CD8-positive, alpha-beta memory T cell (primary cell): Measurements from ENCODE around the gene B3GALNT1. TPM values are rescaled to one million over a fixed set of nuclear protein-coding genes. Genes with fewer than 3 reads are reported as not detected.

Experiments used
- CTCF ChIA-PET: fragments of 350-600 bp; sonication (Branson Sonifier 250); formaldehyde crosslinking; loops from one replicate; lab custom pipeline; 2021; ENCODE audit warnings: antibody characterized with exemption; lab: Charles Lee
- POLR2A ChIA-PET: fragments of 350-600 bp; sonication (Branson Sonifier 250); formaldehyde crosslinking; loops from one replicate; lab custom pipeline; 2021; ENCODE audit warnings: antibody characterized with exemption; lab: Charles Lee
- DNase-seq, 5 donors: peaks; one replicate each; pipeline versions ENCODE4 v3.0.0 to v3.0.0-alpha.2; 2020 to 2022; ENCODE audit warnings: mixed read lengths in 1 of 5
- H3K27ac ChIP-seq: one replicate; pipeline ENCODE4 v1.7.0; 2013; ENCODE audit warnings: low read depth, mild to moderate bottlenecking, low read length, moderate library complexity
- H3K27me3 ChIP-seq: 2 replicates; pipeline ENCODE4 v1.7.0; 2013; ENCODE audit warnings: low read length, mild to moderate bottlenecking; ENCODE audit not compliant: insufficient read depth, poor library complexity, severe bottlenecking
- H3K36me3 ChIP-seq: 2 replicates; pipeline ENCODE4 v1.7.0; 2013; ENCODE audit warnings: mild to moderate bottlenecking, low read length, moderate library complexity; ENCODE audit not compliant: insufficient read depth
- H3K4me1 ChIP-seq: 2 replicates; pipeline ENCODE4 v1.7.0; 2013; ENCODE audit warnings: mild to moderate bottlenecking, low read length, moderate library complexity; ENCODE audit not compliant: insufficient read depth
- H3K4me3 ChIP-seq: 2 replicates; pipeline ENCODE4 v1.7.0; 2013; ENCODE audit warnings: mild to moderate bottlenecking, low read length
- H3K9me3 ChIP-seq: 2 replicates; pipeline ENCODE4 v1.7.0; 2013; ENCODE audit warnings: mild to moderate bottlenecking, low read length
- H3K27ac Mint-ChIP-seq, 8 donors: one replicate each; pipeline ENCODE4 v1.8.0; 2020 to 2021; ENCODE audit warnings: mixed read lengths in 8 of 8, mild to moderate bottlenecking in 6 of 8, inconsistent platforms in 3 of 8, moderate library complexity in 3 of 8
- H3K27me3 Mint-ChIP-seq, 2 donors: one replicate each; pipeline ENCODE4 v1.8.0; 2020 to 2021; ENCODE audit warnings: mixed read lengths in 2 of 2, mild to moderate bottlenecking in 1 of 2, moderate library complexity in 1 of 2
- H3K36me3 Mint-ChIP-seq, 3 donors: one replicate each; pipeline ENCODE4 v1.8.0; 2020 to 2021; ENCODE audit warnings: mixed read lengths in 3 of 3, inconsistent platforms in 1 of 3, mild to moderate bottlenecking in 1 of 3
- H3K4me1 Mint-ChIP-seq, 3 donors: one replicate each; pipeline ENCODE4 v1.8.0; 2020 to 2021; ENCODE audit warnings: mixed read lengths in 3 of 3, inconsistent platforms in 1 of 3, mild to moderate bottlenecking in 1 of 3
- H3K4me3 Mint-ChIP-seq, 7 donors: one replicate each; pipeline ENCODE4 v1.8.0; 2020 to 2021; ENCODE audit warnings: mixed read lengths in 7 of 7, mild to moderate bottlenecking in 6 of 7, moderate library complexity in 4 of 7, inconsistent platforms in 2 of 7
- H3K9me3 Mint-ChIP-seq, 5 donors: one replicate each; pipeline ENCODE4 v1.8.0; 2020 to 2022; ENCODE audit warnings: mixed read lengths in 5 of 5, mild to moderate bottlenecking in 3 of 5, moderate library complexity in 2 of 5, inconsistent platforms in 1 of 5
- polyA plus RNA-seq: library from polyadenylated mRNA; unstranded; fragments of 300-500 nt; fragmentation: Illumina TruSeq; gene quantifications from one replicate; pipeline ENCODE4 v1.2.3, GENCODE V29; 2021
- total RNA-seq, 2 experiments: library from RNA; stranded (reverse); gene quantifications; one replicate each; pipeline ENCODE4 v1.2.3, GENCODE V29; 2021

Gene B3GALNT1
- total and polyA plus RNA-seq, 3 experiments from 2014 or later = 1.8 to 2.4 (median 2.0) TPM

- H3K27me3 ChIP-seq = no peaks in the 10 kb centered on the region
- CTCF ChIA-PET = no interaction called here
- Mint-ChIP-seq H3K9me3 (peaks cover 0 to 6% (median under 1%) of the 10 kb centered on the region in 5 donors), H3K27me3 (peaks cover 0 to under 1% of the 10 kb centered on the region in 2 donors), H3K36me3 (peaks cover 0 to 2% (median 0%) of the 10 kb centered on the region in 3 donors), H3K4me1 (no peaks in the 10 kb centered on the region), H3K4me3 (no peak overlapping the region), H3K27ac (no peak overlapping the region)
- H3K36me3 ChIP-seq = no peaks in the 10 kb centered on the region
- H3K4me1 ChIP-seq = no peaks in the 10 kb centered on the region
- H3K27ac ChIP-seq = no peak overlapping the region
- no peaks in the 10 kb centered on the region for H3K9me3 ChIP-seq
- POLR2A ChIA-PET = no interaction called here
- no peak for DNase-seq
- H3K4me3 ChIP-seq = no peak overlapping the region
These were observed 50.1 kb downstream of the B3GALNT1 start for GRCh38 chr3:161054860-161055604.

- Histone ChIP-seq H3K4me3 (no peak overlapping the region), H3K27me3 (no peaks in the 10 kb centered on the region), H3K9me3 (no peaks in the 10 kb centered on the region), H3K4me1 (no peaks in the 10 kb centered on the region), H3K36me3 (no peaks in the 10 kb centered on the region), H3K27ac (no peak overlapping the region)
- Mint-ChIP-seq H3K36me3 (no peaks in the 10 kb centered on the region), H3K4me1 (no peaks in the 10 kb centered on the region), H3K27ac (no peak overlapping the region), H3K9me3 (peaks cover 0 to 25% (median 12%) of the 10 kb centered on the region in 5 donors), H3K27me3 (peaks cover 0 to 2% of the 10 kb centered on the region in 2 donors), H3K4me3 (no peak overlapping the region)
- DNase-seq = no peak
- CTCF ChIA-PET = no interaction called here
- POLR2A ChIA-PET = no interaction called here
These were observed 53.3 kb downstream of the B3GALNT1 start for GRCh38 chr3:161051856-161052255.

- Mint-ChIP-seq H3K27ac (no peak overlapping the region), H3K9me3 (peaks cover 3 to 27% (median 13%) of the 10 kb centered on the region in 5 donors), H3K27me3 (peaks cover 0 to 2% of the 10 kb centered on the region in 2 donors), H3K4me1 (no peaks in the 10 kb centered on the region), H3K36me3 (no peaks in the 10 kb centered on the region), H3K4me3 (no peak overlapping the region)
- Histone ChIP-seq H3K9me3 (no peaks in the 10 kb centered on the region), H3K4me3 (no peak overlapping the region), H3K36me3 (no peaks in the 10 kb centered on the region), H3K27ac (no peak overlapping the region), H3K27me3 (no peaks in the 10 kb centered on the region), H3K4me1 (no peaks in the 10 kb centered on the region)
- ChIA-PET CTCF (no interaction called here), POLR2A (no interaction called here)
- DNase-seq = no peak
These were observed 54.2 kb downstream of the B3GALNT1 start for GRCh38 chr3:161050935-161051334.

GRCh38 chr3:161049683-161050248 lies 55.4 kb downstream of the B3GALNT1 start:
- Histone ChIP-seq H3K27ac (no peak overlapping the region), H3K9me3 (no peaks in the 10 kb centered on the region), H3K27me3 (no peaks in the 10 kb centered on the region), H3K36me3 (no peaks in the 10 kb centered on the region), H3K4me1 (no peaks in the 10 kb centered on the region), H3K4me3 (no peak overlapping the region)
- H3K27ac Mint-ChIP-seq = no peak overlapping the region
- peaks cover 0 to 3% (median 0%) of the 10 kb centered on the region in 3 donors for H3K36me3 Mint-ChIP-seq
- DNase-seq = no peak
- no peak overlapping the region for H3K4me3 Mint-ChIP-seq
- peaks cover 0 to 2% of the 10 kb centered on the region in 2 donors for H3K27me3 Mint-ChIP-seq
- no peaks in the 10 kb centered on the region for H3K4me1 Mint-ChIP-seq
- peaks cover 3 to 31% (median 20%) of the 10 kb centered on the region in 5 donors for H3K9me3 Mint-ChIP-seq
- POLR2A ChIA-PET = no interaction called here
- CTCF ChIA-PET = no interaction called here

GRCh38 chr3:161043336-161044035 lies 61.7 kb downstream of the B3GALNT1 start:
- no peak for DNase-seq
- POLR2A ChIA-PET = no interaction called here
- no peak overlapping the region for H3K27ac Mint-ChIP-seq
- peaks cover 0 to 18% (median 3%) of the 10 kb centered on the region in 3 donors for H3K36me3 Mint-ChIP-seq
- H3K27ac ChIP-seq = no peak overlapping the region
- H3K9me3 Mint-ChIP-seq = peaks cover 4 to 48% (median 30%) of the 10 kb centered on the region in 5 donors
- no peaks in the 10 kb centered on the region for H3K27me3 Mint-ChIP-seq
- no peaks in the 10 kb centered on the region for H3K36me3 ChIP-seq
- H3K27me3 ChIP-seq = no peaks in the 10 kb centered on the region
- H3K4me1 Mint-ChIP-seq = no peaks in the 10 kb centered on the region
- H3K4me1 ChIP-seq = no peaks in the 10 kb centered on the region
- no peak overlapping the region for H3K4me3 ChIP-seq
- no peaks in the 10 kb centered on the region for H3K9me3 ChIP-seq
- no peak overlapping the region for H3K4me3 Mint-ChIP-seq
- CTCF ChIA-PET = no interaction called here

GRCh38 chr3:161042023-161042501 lies 63.1 kb downstream of the B3GALNT1 start:
- Histone ChIP-seq H3K27ac (no peak overlapping the region), H3K27me3 (no peaks in the 10 kb centered on the region), H3K9me3 (no peaks in the 10 kb centered on the region), H3K4me1 (no peaks in the 10 kb centered on the region), H3K4me3 (no peak overlapping the region), H3K36me3 (no peaks in the 10 kb centered on the region)
- no peak for DNase-seq
- Mint-ChIP-seq H3K27me3 (no peaks in the 10 kb centered on the region), H3K27ac (no peak overlapping the region), H3K4me3 (no peak overlapping the region), H3K9me3 (peaks cover 4 to 40% (median 25%) of the 10 kb centered on the region in 5 donors), H3K36me3 (peaks cover 0 to 20% (median 3%) of the 10 kb centered on the region in 3 donors), H3K4me1 (no peaks in the 10 kb centered on the region)
- ChIA-PET POLR2A (no interaction called here), CTCF (no interaction called here)

GRCh38 chr3:161038725-161039124 lies 66.4 kb downstream of the B3GALNT1 start:
- no peak overlapping the region for H3K4me3 Mint-ChIP-seq
- Histone ChIP-seq H3K9me3 (no peaks in the 10 kb centered on the region), H3K27me3 (no peaks in the 10 kb centered on the region), H3K4me3 (no peak overlapping the region), H3K27ac (no peak overlapping the region), H3K4me1 (no peaks in the 10 kb centered on the region), H3K36me3 (no peaks in the 10 kb centered on the region)
- no peaks in the 10 kb centered on the region for H3K27me3 Mint-ChIP-seq
- H3K27ac Mint-ChIP-seq = no peak overlapping the region
- CTCF ChIA-PET = no interaction called here
- POLR2A ChIA-PET = no interaction called here
- H3K9me3 Mint-ChIP-seq = peaks cover 4 to 37% (median 24%) of the 10 kb centered on the region in 5 donors
- no peak for DNase-seq
- H3K4me1 Mint-ChIP-seq = peaks cover 0 to 5% (median 3%) of the 10 kb centered on the region in 3 donors
- peaks cover 0 to 25% (median 3%) of the 10 kb centered on the region in 3 donors for H3K36me3 Mint-ChIP-seq

GRCh38 chr3:161035711-161036110 lies 69.4 kb downstream of the B3GALNT1 start:
- Histone ChIP-seq H3K27ac (no peak overlapping the region), H3K27me3 (no peaks in the 10 kb centered on the region), H3K36me3 (no peaks in the 10 kb centered on the region), H3K4me3 (no peak overlapping the region), H3K4me1 (no peaks in the 10 kb centered on the region), H3K9me3 (no peaks in the 10 kb centered on the region)
- H3K36me3 Mint-ChIP-seq = peaks cover 0 to 29% (median 3%) of the 10 kb centered on the region in 3 donors
- H3K27me3 Mint-ChIP-seq = no peaks in the 10 kb centered on the region
- ChIA-PET CTCF (no interaction called here), POLR2A (no interaction called here)
- DNase-seq = no peak
- H3K4me3 Mint-ChIP-seq = no peak overlapping the region
- peaks cover 0 to 5% (median 3%) of the 10 kb centered on the region in 3 donors for H3K4me1 Mint-ChIP-seq
- peaks cover 4 to 46% (median 27%) of the 10 kb centered on the region in 5 donors for H3K9me3 Mint-ChIP-seq
- peak overlapping the region in 1 of 8 donors; percentile 6 for H3K27ac Mint-ChIP-seq
